Tibial artery (tissue), 4 donors: ENCODE measurements around the gene ARHGDIA.

Experiments
- DNase-seq, 2 donors: peaks; one replicate each; pipeline ENCODE4 v3.0.0-alpha.2; 2019
- H3K27ac ChIP-seq, 2 donors: fragments of 200-600 bp; sonication (generic) in 1 of 2; 1 replicate in 1 of 2; 2 replicates in 1 of 2; pipeline ENCODE4 v1.5.1; 2018 to 2019; ENCODE audit warnings: mild to moderate bottlenecking in 1 of 2
- H3K27me3 ChIP-seq, 2 donors: fragments of 200-600 bp; sonication (generic) in 1 of 2; one replicate each; pipeline versions ENCODE4 v1.5.1 to v1.6.0; 2016 to 2019
- H3K36me3 ChIP-seq, 3 donors: fragments of 200-600 bp; sonication (generic) in 2 of 3; one replicate each; pipeline ENCODE4 v1.5.1; 2016 to 2019; ENCODE audit warnings: mild to moderate bottlenecking in 2 of 3
- H3K4me1 ChIP-seq, 4 donors: fragments of 200-600 bp; sonication (generic) in 2 of 4; 1 replicate in 3 of 4; 2 replicates in 1 of 4; pipeline ENCODE4 v1.5.1; 2016 to 2019
- H3K4me3 ChIP-seq, 2 donors: fragments of 200-600 bp; sonication (generic) in 1 of 2; 1 replicate in 1 of 2; 2 replicates in 1 of 2; pipeline ENCODE4 v1.5.1; 2018 to 2019; ENCODE audit warnings: mild to moderate bottlenecking in 2 of 2
- H3K9me3 ChIP-seq, 3 donors: fragments of 200-600 bp; sonication (generic) in 1 of 3; one replicate each; pipeline ENCODE4 v1.5.1; 2016 to 2019
- intact Hi-C: fragments of 100-400 bp; cut with DNase I; formaldehyde crosslinking; loops from one replicate; pipeline ENCODE4 v1.15.0; 2023; ENCODE audit warnings: low total_unique reads
- TF ChIP-seq, protein P1 (sequence below), 2 experiments: fragments of 200-600 bp in 1 of 2; fragments of 450-650 bp in 1 of 2; IDR thresholded peaks; one replicate each; pipeline ENCODE4 v1.5.1; 2017 to 2019; ENCODE audit warnings: antibody characterized with exemption in 2 of 2, mild to moderate bottlenecking in 1 of 2, moderate library complexity in 1 of 2

The ARHGDIA gene

DNA sequence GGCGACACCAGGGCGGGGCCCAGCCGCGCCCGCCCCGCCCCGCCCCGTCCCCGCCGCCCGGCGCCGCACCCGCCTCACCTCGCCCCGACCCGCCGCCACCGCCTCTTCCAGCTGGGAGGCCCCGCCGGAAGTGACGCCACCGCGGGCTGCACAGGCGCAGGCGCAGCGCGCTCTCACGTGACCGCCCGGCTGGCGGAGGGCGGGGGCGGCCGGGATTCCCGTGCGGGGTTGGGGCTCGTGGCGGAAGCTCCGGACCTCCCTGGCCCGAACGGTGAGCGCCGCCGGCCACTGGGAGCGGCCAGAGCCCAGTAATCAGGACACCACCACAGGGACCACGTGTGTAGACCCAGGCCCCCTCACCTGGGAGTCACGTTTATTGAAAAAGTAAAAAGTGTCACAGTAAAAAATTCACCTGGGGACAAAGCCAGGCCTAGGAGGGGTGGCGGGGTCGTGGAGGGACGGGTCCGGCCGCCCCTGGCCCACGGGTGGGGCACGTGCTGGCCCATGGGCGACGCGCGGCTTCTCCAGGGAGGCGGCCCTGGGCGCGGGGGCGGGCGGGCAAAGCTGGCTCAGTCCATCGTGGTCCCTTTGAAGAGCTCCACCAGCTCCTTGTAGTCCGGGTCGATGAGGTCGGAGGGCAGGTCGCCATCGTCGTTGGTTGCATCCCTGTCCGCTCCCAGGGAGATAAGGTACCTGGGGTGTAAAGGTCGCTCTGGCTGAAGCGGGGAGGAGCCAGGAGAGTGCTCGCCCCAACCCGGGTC, 37.8 kb downstream of the ARHGDIA start, which contains the start of gene MCRIP1:
MCRIP1 (minus strand) TSS at position 132 of the 761 bp plus-strand sequence. CDS start 8,785 bp downstream, outside the sequence.
- peak; percentile 94 to 97 for DNase-seq
- peak within 1 kb of the TSS; percentile 91 to 96 for H3K27ac ChIP-seq
- intact Hi-C loops, result no loop called here
- peaks cover 0 to 32% (median 23%) of the 10 kb centered on the region in 4 donors for H3K4me1 ChIP-seq
- TF ChIP-seq, protein P1, sequence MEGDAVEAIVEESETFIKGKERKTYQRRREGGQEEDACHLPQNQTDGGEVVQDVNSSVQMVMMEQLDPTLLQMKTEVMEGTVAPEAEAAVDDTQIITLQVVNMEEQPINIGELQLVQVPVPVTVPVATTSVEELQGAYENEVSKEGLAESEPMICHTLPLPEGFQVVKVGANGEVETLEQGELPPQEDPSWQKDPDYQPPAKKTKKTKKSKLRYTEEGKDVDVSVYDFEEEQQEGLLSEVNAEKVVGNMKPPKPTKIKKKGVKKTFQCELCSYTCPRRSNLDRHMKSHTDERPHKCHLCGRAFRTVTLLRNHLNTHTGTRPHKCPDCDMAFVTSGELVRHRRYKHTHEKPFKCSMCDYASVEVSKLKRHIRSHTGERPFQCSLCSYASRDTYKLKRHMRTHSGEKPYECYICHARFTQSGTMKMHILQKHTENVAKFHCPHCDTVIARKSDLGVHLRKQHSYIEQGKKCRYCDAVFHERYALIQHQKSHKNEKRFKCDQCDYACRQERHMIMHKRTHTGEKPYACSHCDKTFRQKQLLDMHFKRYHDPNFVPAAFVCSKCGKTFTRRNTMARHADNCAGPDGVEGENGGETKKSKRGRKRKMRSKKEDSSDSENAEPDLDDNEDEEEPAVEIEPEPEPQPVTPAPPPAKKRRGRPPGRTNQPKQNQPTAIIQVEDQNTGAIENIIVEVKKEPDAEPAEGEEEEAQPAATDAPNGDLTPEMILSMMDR (IDR thresholded peaks at IDR 0.05), result no peak
- H3K27me3 ChIP-seq, result no peaks in the 10 kb centered on the region
- H3K4me3 ChIP-seq, result peak within 1 kb of the TSS; percentile 69 to 85
- no peaks in the 10 kb centered on the region for H3K9me3 ChIP-seq
- peaks cover 0 to 5% (median 0%) of the 10 kb centered on the region in 3 donors for H3K36me3 ChIP-seq

DNA sequence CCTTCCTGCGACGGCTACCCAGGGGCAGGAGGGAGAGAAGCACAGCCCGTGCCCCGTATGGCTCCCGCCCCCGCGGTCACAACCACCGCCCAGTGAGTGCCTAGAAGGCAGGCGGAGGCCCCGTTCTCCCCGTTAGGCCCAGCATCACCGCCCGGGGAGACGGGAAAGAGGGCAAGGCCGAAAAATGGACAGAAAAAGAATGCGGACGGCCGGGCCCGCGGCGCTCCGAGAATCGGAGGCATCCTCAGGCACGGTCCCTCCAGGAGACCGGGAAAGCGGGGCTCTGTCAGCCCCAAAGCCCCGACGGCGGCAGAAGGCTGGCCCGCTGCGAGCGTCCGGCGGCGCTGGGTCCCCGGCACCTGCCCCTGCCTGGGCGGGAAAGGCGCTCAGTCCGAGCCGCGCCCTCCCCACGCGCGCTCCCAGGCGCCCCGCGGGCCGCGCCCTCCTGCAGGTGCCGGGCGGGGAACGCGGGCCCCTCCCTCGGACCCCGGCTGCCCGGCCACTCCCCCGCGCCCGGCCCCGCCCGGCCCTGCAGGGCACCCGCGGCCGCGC, 38.5 kb downstream of the ARHGDIA start:
- peak in 1 of 2 donors; percentile 75 for DNase-seq
- TF ChIP-seq, protein P1 (IDR thresholded peaks at IDR 0.05), result no peak

DNA sequence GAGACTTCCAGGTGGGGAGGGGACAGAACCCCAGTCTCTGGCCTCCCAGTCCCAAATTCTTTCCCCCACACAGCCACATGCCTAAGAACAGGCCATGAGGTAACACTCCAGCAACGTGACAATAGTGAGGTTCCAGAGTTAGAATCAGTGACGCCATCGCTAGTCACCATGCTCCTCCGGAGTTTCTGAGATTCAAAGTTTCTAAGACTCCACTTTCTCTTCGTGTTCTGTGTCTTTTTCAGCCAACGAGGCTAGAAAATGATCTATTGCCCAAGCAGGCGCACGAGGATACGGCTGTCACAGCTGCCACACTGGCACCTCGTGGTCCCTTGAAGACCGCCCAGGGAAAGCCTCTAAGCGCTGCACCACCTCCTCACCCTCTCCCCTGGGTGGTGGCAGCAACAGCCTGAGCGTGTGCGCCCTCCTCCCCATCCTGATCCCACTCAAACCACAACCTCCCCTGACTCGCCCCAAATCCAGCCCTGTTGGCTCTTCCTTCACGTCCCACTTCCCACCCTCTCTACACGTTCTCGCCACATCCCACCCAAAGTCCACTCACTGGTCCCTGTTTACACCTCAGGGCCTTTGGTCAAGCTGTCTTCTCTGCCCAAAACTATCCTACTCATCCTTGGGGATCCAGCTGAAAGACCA, 39.1 kb downstream of the ARHGDIA start:
- peak overlapping the region; percentile 69 to 85 for H3K4me3 ChIP-seq
- TF ChIP-seq, protein P1 (IDR thresholded peaks at IDR 0.05), result no peak
- intact Hi-C loops, result no loop called here
- peak overlapping the region; percentile 91 to 96 for H3K27ac ChIP-seq
- peaks cover 0 to 5% (median 0%) of the 10 kb centered on the region in 3 donors for H3K36me3 ChIP-seq
- H3K4me1 ChIP-seq, result peaks cover 0 to 32% (median 25%) of the 10 kb centered on the region in 4 donors
- no peaks in the 10 kb centered on the region for H3K9me3 ChIP-seq
- DNase-seq, result peak; percentile 31 to 85
- no peaks in the 10 kb centered on the region for H3K27me3 ChIP-seq

More for the DNA sequence above, 38.5 kb downstream of the ARHGDIA start:
- Histone ChIP-seq H3K27ac (peak overlapping the region; percentile 91 to 96), H3K27me3 (no peaks in the 10 kb centered on the region), H3K36me3 (peaks cover 0 to 5% (median 0%) of the 10 kb centered on the region in 3 donors), H3K4me1 (peaks cover 0 to 32% (median 25%) of the 10 kb centered on the region in 4 donors), H3K9me3 (no peaks in the 10 kb centered on the region), H3K4me3 (peak overlapping the region; percentile 69 to 85)
- intact Hi-C loops, result no loop called here

DNA sequence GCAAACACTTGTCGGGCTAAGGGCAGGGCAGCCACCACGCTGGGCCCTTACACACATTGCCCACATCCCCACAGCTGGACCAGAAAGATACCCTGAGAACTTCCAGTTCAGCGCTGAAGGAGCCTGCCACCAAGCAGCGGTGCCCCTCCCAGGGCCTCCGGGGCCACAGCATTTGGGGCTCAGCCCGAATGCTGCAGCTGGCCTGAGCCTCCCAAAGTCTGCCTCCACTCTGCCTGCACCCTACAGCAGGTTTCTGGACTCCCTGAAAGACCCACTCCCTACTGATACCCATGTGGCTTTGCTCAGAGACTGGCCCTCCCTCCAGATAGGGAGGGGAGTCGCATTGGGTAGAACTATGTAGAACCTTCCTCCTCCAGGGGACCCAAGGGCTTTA, 39.6 kb downstream of the ARHGDIA start:
- Histone ChIP-seq H3K4me3 (peak overlapping the region; percentile 69 to 85), H3K4me1 (peaks cover 0 to 32% (median 25%) of the 10 kb centered on the region in 4 donors), H3K27ac (peak overlapping the region; percentile 91 to 96), H3K36me3 (peaks cover 0 to 5% (median 0%) of the 10 kb centered on the region in 3 donors), H3K9me3 (no peaks in the 10 kb centered on the region), H3K27me3 (no peaks in the 10 kb centered on the region)
- intact Hi-C loops, result no loop called here
- TF ChIP-seq, protein P1 (IDR thresholded peaks at IDR 0.05), result no peak
- DNase-seq, result no peak

DNA sequence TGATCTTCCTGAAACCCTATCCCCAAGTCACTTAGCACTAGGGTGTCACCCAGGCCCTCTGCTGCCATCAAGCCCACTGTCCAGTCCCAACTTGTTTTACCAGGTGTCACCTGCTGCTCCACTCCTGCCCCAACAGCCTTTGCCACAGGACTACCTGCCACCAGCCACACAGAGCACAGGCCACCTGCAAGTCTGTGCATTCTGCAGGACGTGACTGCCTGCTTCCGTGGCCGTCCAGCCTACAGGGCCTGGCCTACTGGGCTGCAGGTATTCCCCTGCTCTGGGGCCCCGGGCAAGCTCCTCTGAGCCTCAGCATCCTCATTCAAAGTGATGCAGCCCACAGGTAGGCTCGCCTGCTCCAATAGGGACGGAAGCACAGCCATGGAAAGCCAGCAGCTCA, 41.3 kb downstream of the ARHGDIA start:
- Histone ChIP-seq H3K4me3 (no peak overlapping the region), H3K27ac (no peak overlapping the region), H3K9me3 (no peaks in the 10 kb centered on the region), H3K27me3 (no peaks in the 10 kb centered on the region), H3K4me1 (peaks cover 0 to 32% (median 25%) of the 10 kb centered on the region in 4 donors), H3K36me3 (peaks cover 0 to 9% (median 6%) of the 10 kb centered on the region in 3 donors)
- DNase-seq, result no peak
- intact Hi-C loops, result no loop called here
- TF ChIP-seq, protein P1 (IDR thresholded peaks at IDR 0.05), result no peak
